Esophagus squamous epithelium (tissue), 5 donors: ENCODE results near the gene PIERCE2. TPM values are rescaled to one million over a fixed set of nuclear protein-coding genes. Genes with fewer than 3 reads are reported as not detected.
"Not testable (repeated sequence)": the region's sequence is repeated elsewhere in the genome, so short reads cannot be mapped to it uniquely, and the experiment has no call there.

ENCODE experiments used
- DNase-seq: peaks from one replicate; lab custom pipeline; 2025; lab: John Stamatoyannopoulos, UW
- H3K27ac ChIP-seq, 4 donors: fragments of 200-600 bp; sonication (generic); one replicate each; pipeline ENCODE4 v1.5.1; 2016 to 2019; ENCODE audit warnings: mild to moderate bottlenecking in 1 of 4
- H3K27me3 ChIP-seq, 4 donors: fragments of 200-600 bp; sonication (generic); 1 replicate in 3 of 4; 2 replicates in 1 of 4; pipeline versions ENCODE4 v1.5.1 to v1.6.0; 2017 to 2021; ENCODE audit warnings: antibody characterized with exemption in 1 of 4
- H3K36me3 ChIP-seq, 3 donors: fragments of 200-600 bp; sonication (generic); one replicate each; pipeline ENCODE4 v1.5.1; 2016 to 2019
- H3K4me1 ChIP-seq, 3 donors: fragments of 200-600 bp; sonication (generic); one replicate each; pipeline ENCODE4 v1.5.1; 2017 to 2019
- H3K4me3 ChIP-seq, 4 donors: fragments of 200-600 bp; sonication (generic); 1 replicate in 3 of 4; 2 replicates in 1 of 4; pipeline ENCODE4 v1.5.1; 2016 to 2019; ENCODE audit warnings: mild to moderate bottlenecking in 2 of 4, moderate library complexity in 1 of 4
- H3K9me3 ChIP-seq, 3 donors: fragments of 200-600 bp; sonication (generic); one replicate each; pipeline ENCODE4 v1.5.1; 2016 to 2019
- CTCF ChIP-seq, 6 experiments: fragments of 450-650 bp in 4 of 6; fragments of 200-600 bp in 2 of 6; sonication (generic) in 2 of 6; IDR thresholded peaks; one replicate each; pipeline ENCODE4 v1.5.1; 2016 to 2019; ENCODE audit warnings: antibody characterized with exemption in 6 of 6, mild to moderate bottlenecking in 4 of 6, moderate library complexity in 4 of 6
- POLR2A ChIP-seq, 4 donors: fragments of 450-650 bp; IDR thresholded peaks; one replicate each; pipeline ENCODE4 v1.6.1; 2017; ENCODE audit warnings: antibody characterized with exemption in 4 of 4, mild to moderate bottlenecking in 4 of 4, moderate library complexity in 3 of 4
- WGBS, 2 donors: methylation state at CpG; one replicate each; pipeline ENCODE4 v1.1.5; 2018; 5-methylcytosine and 5-hydroxymethylcytosine counted together
- intact Hi-C: fragments of 100-400 bp; cut with DNase I; formaldehyde crosslinking; loops from one replicate; pipeline ENCODE4 v1.15.0; 2022
- total RNA-seq, 4 donors: library from RNA; depleted of rRNA; stranded (reverse); fragments of >200 nt; gene quantifications; one replicate each; pipeline ENCODE4 v1.1.0, GENCODE V29; 2016
- donor health status: DM: yes; HTN: yes; CAD: no.

Gene PIERCE2
- total RNA-seq, 4 donors from 2014 or later: 3.2 TPM; not detected in 3

DNA sequence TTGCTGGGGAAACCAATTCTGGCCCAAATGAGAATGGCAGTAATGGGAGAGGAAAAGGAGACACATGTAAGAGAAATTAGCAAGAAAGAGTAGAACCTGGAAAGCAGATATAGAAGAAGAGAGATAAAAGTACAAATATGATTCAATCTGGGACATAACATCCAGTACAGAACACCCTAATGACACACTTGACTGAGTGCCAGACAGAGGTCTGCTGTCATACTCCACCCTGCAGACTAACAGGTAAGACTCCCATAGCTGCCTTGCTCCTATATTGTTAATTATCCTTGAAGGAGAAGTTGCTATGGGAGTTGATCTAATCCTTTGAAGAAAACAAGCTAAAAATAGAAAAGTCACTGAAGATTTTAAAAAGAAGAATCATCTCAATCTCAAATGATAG lies 21.3 kb upstream of the PIERCE2 start:
- no peak for DNase-seq
- peaks cover 0 to 47% (median 0%) of the 10 kb centered on the region in 3 donors for H3K36me3 ChIP-seq
- no peaks in the 10 kb centered on the region for H3K9me3 ChIP-seq
- no peak overlapping the region for H3K4me3 ChIP-seq
- H3K27ac ChIP-seq: no peak overlapping the region
- TF ChIP-seq POLR2A (IDR thresholded peaks at IDR 0.05) (no peak), CTCF (IDR thresholded peaks at IDR 0.05) (no peak)
- intact Hi-C loops: no loop called here
- no peaks in the 10 kb centered on the region for H3K27me3 ChIP-seq
- H3K4me1 ChIP-seq: no peaks in the 10 kb centered on the region

GRCh38 chr15:55389264-55389607 lies 19.1 kb upstream of the PIERCE2 start:
- no peaks in the 10 kb centered on the region for H3K4me1 ChIP-seq
- H3K9me3 ChIP-seq: no peaks in the 10 kb centered on the region
- intact Hi-C loops: no loop called here
- no peak overlapping the region for H3K4me3 ChIP-seq
- TF ChIP-seq POLR2A (IDR thresholded peaks at IDR 0.05) (no peak), CTCF (IDR thresholded peaks at IDR 0.05) (no peak)
- DNase-seq: no peak
- peaks cover 0 to 29% (median 0%) of the 10 kb centered on the region in 3 donors for H3K36me3 ChIP-seq
- no peak overlapping the region for H3K27ac ChIP-seq
- no peaks in the 10 kb centered on the region for H3K27me3 ChIP-seq

- no peak overlapping the region for H3K27ac ChIP-seq
- DNase-seq: no peak
- no peaks in the 10 kb centered on the region for H3K4me1 ChIP-seq
- intact Hi-C loops: no loop called here
- no peak for TF ChIP-seq POLR2A (IDR thresholded peaks at IDR 0.05)
- no peak for TF ChIP-seq CTCF (IDR thresholded peaks at IDR 0.05)
- H3K27me3 ChIP-seq: no peaks in the 10 kb centered on the region
- H3K4me3 ChIP-seq: no peak overlapping the region
- H3K9me3 ChIP-seq: no peaks in the 10 kb centered on the region
- WGBS, 2 donors: 83 to 93% methylated on average over 1 of the region's 1 CpG
- H3K36me3 ChIP-seq: peaks cover 0 to 9% (median 0%) of the 10 kb centered on the region in 3 donors
Measured at GRCh38 chr15:55394694-55395093, 13.6 kb upstream of the PIERCE2 start.

DNA sequence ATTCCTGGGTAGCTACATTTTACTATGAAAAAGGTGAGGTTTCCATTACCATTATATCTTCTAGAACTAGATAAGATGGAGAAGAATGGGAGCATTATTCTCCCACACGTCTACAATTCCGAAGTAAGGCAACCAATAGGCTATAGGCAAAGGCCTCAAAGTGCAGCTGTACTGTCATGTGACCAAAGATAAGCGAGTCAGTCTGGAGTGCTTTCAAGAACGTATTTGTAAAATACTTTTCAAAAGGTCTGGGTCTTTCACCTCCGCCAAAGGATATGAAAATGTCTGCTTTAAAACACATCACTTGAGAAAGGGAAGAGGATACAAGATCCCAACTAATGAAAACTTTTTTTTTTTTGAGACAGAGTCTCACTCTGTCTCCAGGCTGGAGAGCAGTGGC lies 10.1 kb upstream of the PIERCE2 start:
- no peak for TF ChIP-seq POLR2A (IDR thresholded peaks at IDR 0.05)
- TF ChIP-seq CTCF (IDR thresholded peaks at IDR 0.05): no peak
- intact Hi-C loops: no loop called here
- Histone ChIP-seq H3K4me3 (no peak overlapping the region), H3K36me3 (peaks cover 0 to 9% (median 0%) of the 10 kb centered on the region in 3 donors), H3K9me3 (no peaks in the 10 kb centered on the region), H3K27me3 (no peaks in the 10 kb centered on the region), H3K27ac (no peak overlapping the region), H3K4me1 (peaks cover 0 to 9% (median under 1%) of the 10 kb centered on the region in 3 donors)
- DNase-seq: no peak
- 93 to 95% methylated on average over 5 of the region's 5 CpGs for WGBS, 2 donors

DNA sequence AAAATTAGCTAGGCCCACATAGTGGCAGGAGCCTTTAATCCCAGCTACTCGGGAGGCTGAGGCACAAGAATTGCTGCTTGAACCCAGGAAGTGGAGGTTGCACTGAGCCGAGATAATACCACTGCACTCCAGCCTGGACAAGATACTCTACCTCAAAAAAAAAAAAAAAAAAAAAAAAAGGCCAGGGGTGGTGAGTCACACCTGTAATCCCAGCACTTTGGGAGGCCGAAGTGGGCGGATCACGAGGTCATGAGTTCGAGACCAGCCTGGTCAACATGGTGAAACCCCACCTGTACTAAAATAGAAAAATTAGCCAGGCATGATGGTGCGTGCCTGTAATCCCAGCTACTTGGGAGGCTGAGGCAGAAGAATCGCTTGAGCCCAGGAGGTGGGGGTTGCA lies 8.2 kb upstream of the PIERCE2 start:
- peaks cover 0 to 27% (median 7%) of the 10 kb centered on the region in 3 donors for H3K4me1 ChIP-seq
- H3K9me3 ChIP-seq, DNase-seq, H3K4me3 ChIP-seq, H3K27me3 ChIP-seq, intact Hi-C loops, H3K36me3 ChIP-seq, H3K27ac ChIP-seq: not testable (repeated sequence)
- 85 to 98% methylated on average over 8 of the region's 8 CpGs for WGBS, 2 donors

DNA sequence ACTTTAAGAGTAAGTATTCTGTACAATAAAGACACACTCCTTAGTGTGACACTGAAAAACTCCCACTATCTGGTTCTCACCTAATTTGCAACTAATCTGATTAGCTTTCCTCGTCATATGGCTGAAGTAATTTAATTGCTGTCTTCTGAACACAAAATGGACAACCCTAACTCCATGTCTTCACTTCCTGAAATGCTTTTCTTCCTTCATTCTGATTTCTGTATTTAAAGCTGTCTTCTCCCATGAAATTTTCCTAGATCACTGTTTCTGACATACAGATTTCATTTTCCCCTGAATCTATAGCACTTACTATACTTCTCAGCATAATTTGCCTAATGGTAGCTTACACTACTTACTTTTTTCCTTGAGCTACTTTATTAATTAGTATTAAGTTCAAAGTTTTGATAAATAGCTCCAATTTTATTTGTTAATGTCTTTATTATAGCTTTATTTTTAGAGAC lies 6.5 kb upstream of the PIERCE2 start:
- Histone ChIP-seq H3K4me3 (no peak overlapping the region), H3K27ac (no peak overlapping the region), H3K36me3 (peaks cover 0 to 9% (median 0%) of the 10 kb centered on the region in 3 donors), H3K9me3 (no peaks in the 10 kb centered on the region), H3K27me3 (no peaks in the 10 kb centered on the region), H3K4me1 (peaks cover 0 to 45% (median 18%) of the 10 kb centered on the region in 3 donors)
- TF ChIP-seq CTCF (IDR thresholded peaks at IDR 0.05) (no peak), POLR2A (IDR thresholded peaks at IDR 0.05) (no peak)
- DNase-seq: no peak
- intact Hi-C loops: no loop called here
- WGBS, 2 donors: 75 to 100% methylated on average over 1 of the region's 1 CpG
